Liver (tissue), 2 donors: ENCODE data around the gene CNTN1.

Experiments
- TF ChIP-seq, protein P1 (sequence below): IDR thresholded peaks from 2 replicates; pipeline ENCODE4 v1.6.1; 2016; ENCODE audit warnings: antibody characterized with exemption
- TF ChIP-seq, protein P2 (sequence below): fragments of 150-350 bp; IDR thresholded peaks from 2 replicates; pipeline ENCODE4 v1.5.1; 2017; ENCODE audit warnings: improper control_type of control experiment, low read depth, low read length; ENCODE audit not compliant: missing input control
- donor health status: healthy.

DNA sequence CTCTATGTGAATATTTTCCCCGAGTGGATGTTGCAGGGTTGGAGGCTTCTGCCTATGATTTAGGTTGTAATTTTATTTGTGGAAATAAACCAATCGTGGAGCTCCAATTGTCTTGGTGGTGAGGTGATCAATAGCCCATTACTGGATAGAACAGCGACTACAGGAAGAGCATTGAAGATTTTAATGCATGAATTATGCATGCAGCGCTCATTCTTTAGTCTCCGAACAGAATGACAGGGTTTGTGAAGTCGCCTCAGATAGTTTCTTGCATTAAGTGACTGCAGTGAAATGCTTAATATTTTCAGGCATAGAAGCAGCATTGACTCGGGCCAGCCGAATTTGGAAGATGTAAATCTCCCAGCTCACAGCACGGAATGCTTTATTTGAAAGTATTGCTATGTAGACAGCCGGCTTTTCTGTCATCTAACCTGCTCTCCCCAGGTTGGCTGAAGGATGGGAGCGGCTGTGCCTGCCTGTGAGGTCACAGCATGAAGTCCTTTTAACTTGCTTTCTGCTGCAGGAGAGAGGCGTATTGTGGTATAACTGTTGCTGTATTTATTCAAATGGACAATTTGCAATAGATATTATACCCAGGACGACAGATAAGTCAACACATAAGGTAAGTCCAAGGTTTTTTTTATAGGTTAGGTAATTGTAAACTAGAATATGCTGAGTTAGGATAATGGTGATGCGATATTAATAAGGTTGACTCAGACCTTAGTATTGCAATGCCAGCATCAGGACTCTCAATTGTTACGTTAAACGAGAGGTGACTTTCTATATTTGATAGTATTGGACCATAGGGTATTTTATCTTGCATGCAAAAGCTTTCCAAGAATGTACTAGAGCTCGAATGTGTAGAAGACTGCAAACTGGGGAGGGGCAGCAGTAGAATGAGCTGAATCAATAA, 135.7 kb downstream of the CNTN1 start:
- TF ChIP-seq, protein P1, sequence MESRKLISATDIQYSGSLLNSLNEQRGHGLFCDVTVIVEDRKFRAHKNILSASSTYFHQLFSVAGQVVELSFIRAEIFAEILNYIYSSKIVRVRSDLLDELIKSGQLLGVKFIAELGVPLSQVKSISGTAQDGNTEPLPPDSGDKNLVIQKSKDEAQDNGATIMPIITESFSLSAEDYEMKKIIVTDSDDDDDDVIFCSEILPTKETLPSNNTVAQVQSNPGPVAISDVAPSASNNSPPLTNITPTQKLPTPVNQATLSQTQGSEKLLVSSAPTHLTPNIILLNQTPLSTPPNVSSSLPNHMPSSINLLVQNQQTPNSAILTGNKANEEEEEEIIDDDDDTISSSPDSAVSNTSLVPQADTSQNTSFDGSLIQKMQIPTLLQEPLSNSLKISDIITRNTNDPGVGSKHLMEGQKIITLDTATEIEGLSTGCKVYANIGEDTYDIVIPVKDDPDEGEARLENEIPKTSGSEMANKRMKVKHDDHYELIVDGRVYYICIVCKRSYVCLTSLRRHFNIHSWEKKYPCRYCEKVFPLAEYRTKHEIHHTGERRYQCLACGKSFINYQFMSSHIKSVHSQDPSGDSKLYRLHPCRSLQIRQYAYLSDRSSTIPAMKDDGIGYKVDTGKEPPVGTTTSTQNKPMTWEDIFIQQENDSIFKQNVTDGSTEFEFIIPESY = no peak
- TF ChIP-seq, protein P2, sequence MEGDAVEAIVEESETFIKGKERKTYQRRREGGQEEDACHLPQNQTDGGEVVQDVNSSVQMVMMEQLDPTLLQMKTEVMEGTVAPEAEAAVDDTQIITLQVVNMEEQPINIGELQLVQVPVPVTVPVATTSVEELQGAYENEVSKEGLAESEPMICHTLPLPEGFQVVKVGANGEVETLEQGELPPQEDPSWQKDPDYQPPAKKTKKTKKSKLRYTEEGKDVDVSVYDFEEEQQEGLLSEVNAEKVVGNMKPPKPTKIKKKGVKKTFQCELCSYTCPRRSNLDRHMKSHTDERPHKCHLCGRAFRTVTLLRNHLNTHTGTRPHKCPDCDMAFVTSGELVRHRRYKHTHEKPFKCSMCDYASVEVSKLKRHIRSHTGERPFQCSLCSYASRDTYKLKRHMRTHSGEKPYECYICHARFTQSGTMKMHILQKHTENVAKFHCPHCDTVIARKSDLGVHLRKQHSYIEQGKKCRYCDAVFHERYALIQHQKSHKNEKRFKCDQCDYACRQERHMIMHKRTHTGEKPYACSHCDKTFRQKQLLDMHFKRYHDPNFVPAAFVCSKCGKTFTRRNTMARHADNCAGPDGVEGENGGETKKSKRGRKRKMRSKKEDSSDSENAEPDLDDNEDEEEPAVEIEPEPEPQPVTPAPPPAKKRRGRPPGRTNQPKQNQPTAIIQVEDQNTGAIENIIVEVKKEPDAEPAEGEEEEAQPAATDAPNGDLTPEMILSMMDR = no peak
